ENCODE results near the gene FAM217A.

GRCh38 chr6:4067673-4068072 is 11.3 kb downstream of the FAM217A start:
- no peak for TF ChIP-seq CTCF (IDR thresholded peaks at IDR 0.05)
- no peak for TF ChIP-seq POLR2A (IDR thresholded peaks at IDR 0.05)
